Measurements from ENCODE around the gene KRTAP29-1. TPM values are rescaled to one million over a fixed set of nuclear protein-coding genes. Genes with fewer than 3 reads are reported as not detected.
A peak's percentile ranks its signal among the peaks of the same experiment; 100 is the strongest.

KRTAP29-1 gene
- total and polyA plus RNA-seq, 12 donors = not detected

GRCh38 chr17:41308251-41308917 lies 5.7 kb upstream of the KRTAP29-1 start:
- intact Hi-C loops (cut with DNase I) = loop anchor here in 1 of 10 donors (10.0 kb wide), 1 partner anchor 186 kb away; no protein-coding TSS in a partner anchor
- Histone ChIP-seq H3K4me1 (peaks cover 0 to 26% (median 4%) of the 10 kb centered on the region in 9 donors), H3K27me3 (peaks cover 0 to 28% (median 8%) of the 10 kb centered on the region in 7 donors), H3K9me3 (no peaks in the 10 kb centered on the region), H3K4me3 (peak overlapping the region in 2 of 10 donors; percentile 14 to 24), H3K36me3 (no peaks in the 10 kb centered on the region), H3K27ac (peak overlapping the region in 3 of 10 donors; percentile 3 to 85 (median 34))
- TF ChIP-seq, protein P1, sequence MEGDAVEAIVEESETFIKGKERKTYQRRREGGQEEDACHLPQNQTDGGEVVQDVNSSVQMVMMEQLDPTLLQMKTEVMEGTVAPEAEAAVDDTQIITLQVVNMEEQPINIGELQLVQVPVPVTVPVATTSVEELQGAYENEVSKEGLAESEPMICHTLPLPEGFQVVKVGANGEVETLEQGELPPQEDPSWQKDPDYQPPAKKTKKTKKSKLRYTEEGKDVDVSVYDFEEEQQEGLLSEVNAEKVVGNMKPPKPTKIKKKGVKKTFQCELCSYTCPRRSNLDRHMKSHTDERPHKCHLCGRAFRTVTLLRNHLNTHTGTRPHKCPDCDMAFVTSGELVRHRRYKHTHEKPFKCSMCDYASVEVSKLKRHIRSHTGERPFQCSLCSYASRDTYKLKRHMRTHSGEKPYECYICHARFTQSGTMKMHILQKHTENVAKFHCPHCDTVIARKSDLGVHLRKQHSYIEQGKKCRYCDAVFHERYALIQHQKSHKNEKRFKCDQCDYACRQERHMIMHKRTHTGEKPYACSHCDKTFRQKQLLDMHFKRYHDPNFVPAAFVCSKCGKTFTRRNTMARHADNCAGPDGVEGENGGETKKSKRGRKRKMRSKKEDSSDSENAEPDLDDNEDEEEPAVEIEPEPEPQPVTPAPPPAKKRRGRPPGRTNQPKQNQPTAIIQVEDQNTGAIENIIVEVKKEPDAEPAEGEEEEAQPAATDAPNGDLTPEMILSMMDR (IDR thresholded peaks at IDR 0.05) = no peak
- 48 to 68% methylated on average over 10 of the region's 10 CpGs for WGBS, 2 donors
- ATAC-seq (peak; percentile 84 to 95 (median 90)), DNase-seq (peak; percentile 34 to 70)

DNA sequence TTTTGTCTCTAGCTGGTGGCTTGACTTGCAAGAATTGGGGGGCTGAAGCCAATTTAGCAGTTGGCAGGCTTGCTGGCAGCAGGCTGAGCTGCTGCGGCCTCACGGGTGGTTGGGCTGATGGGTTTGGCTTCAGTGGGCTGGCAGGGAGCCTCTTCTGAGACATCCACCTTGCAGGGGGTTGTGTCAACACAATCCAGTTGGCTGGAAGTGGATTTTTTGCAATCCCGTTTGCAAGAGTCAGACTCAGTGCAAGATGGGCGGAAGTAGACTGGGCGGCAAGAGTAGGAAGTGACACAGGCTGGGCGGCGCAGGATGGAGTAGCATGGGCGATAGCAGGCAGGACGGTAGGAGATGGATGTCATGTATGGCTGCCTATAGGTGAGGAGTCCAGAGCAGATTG lies 5.0 kb upstream of the KRTAP29-1 start:
- Histone ChIP-seq H3K4me3 (peak overlapping the region in 1 of 10 donors; percentile 24), H3K36me3 (no peaks in the 10 kb centered on the region), H3K9me3 (no peaks in the 10 kb centered on the region), H3K27me3 (peaks cover 0 to 21% (median 7%) of the 10 kb centered on the region in 7 donors), H3K27ac (peak overlapping the region in 1 of 10 donors; percentile 85), H3K4me1 (peaks cover 0 to 26% (median 6%) of the 10 kb centered on the region in 9 donors)
- ATAC-seq = peak in 3 of 8 donors; percentile 26 to 53 (median 35)
- intact Hi-C loops (cut with DNase I) = loop anchor here in 1 of 10 donors (10.0 kb wide), 1 partner anchor 187 kb away; no protein-coding TSS in a partner anchor
- TF ChIP-seq, protein P1 (IDR thresholded peaks at IDR 0.05) = no peak
- DNase-seq = no peak
- WGBS, 2 donors = 68 to 76% methylated on average over 9 of the region's 9 CpGs

- Histone ChIP-seq H3K4me1 (peaks cover 0 to 18% (median 6%) of the 10 kb centered on the region in 9 donors), H3K9me3 (peaks cover 0 to 20% (median 0%) of the 10 kb centered on the region in 11 donors), H3K4me3 (no peak overlapping the region), H3K27ac (no peak overlapping the region), H3K36me3 (no peaks in the 10 kb centered on the region), H3K27me3 (peaks cover 0 to 12% (median under 1%) of the 10 kb centered on the region in 7 donors)
- intact Hi-C loops (cut with DNase I) = loop anchor here in 1 of 10 donors (10.0 kb wide), 1 partner anchor 191 kb away; no protein-coding TSS in a partner anchor
- DNase-seq (no peak), ATAC-seq (no peak)
- TF ChIP-seq, protein P1 (IDR thresholded peaks at IDR 0.05) = no peak
- 81 to 83% methylated on average over 12 of the region's 12 CpGs for WGBS, 2 donors
Observed at GRCh38 chr17:41304091-41304490, 1.4 kb upstream of the KRTAP29-1 start.

- Histone ChIP-seq H3K27me3 (peaks cover 0 to 13% (median 4%) of the 10 kb centered on the region in 7 donors), H3K9me3 (peaks cover 0 to 20% (median 0%) of the 10 kb centered on the region in 11 donors), H3K27ac (peak overlapping the region in 3 of 10 donors; percentile 5 to 39 (median 26)), H3K4me3 (no peak overlapping the region), H3K36me3 (no peaks in the 10 kb centered on the region), H3K4me1 (peaks cover 0 to 10% (median 6%) of the 10 kb centered on the region in 9 donors)
- intact Hi-C loops (cut with DNase I) = loop anchor here in 1 of 10 donors (1.0 to 10.0 kb wide), 2 partner anchors 161 to 192 kb away; no protein-coding TSS in a partner anchor
- WGBS, 2 donors = 76 to 81% methylated on average over 4 of the region's 4 CpGs
- ATAC-seq = no peak
- no peak for DNase-seq
- TF ChIP-seq, protein P1 (IDR thresholded peaks at IDR 0.05) = no peak
Observed at GRCh38 chr17:41302981-41303380, 330 bp upstream of the KRTAP29-1 start.
